GM19467 (cell line): Measurements from ENCODE around the gene VIPAS39.

Source experiments
- ATAC-seq: cut with Tn5 transposase; IDR thresholded peaks from one replicate; pipeline ENCODE4 v1.9.1; 2021; ENCODE audit warnings: mild to moderate bottlenecking, moderate library complexity; ENCODE audit not compliant: unreplicated experiment

VIPAS39 gene

GRCh38 chr14:77457522-77458248 is at the start of gene VIPAS39, which contains the start of gene AHSA1:
TSS of gene VIPAS39 (minus strand) at chr14:77457601. CDS start at chr14:77454102, 3,499 bp downstream.
TSS of gene AHSA1 (plus strand) at chr14:77458093. CDS start at chr14:77458190, 97 bp downstream.
- ATAC-seq, result peak; percentile 87

- no peak for ATAC-seq
Measured at GRCh38 chr14:77505031-77505430, 47.6 kb upstream of the VIPAS39 start.

- ATAC-seq, result no peak
Measured at GRCh38 chr14:77503138-77503537, 45.7 kb upstream of the VIPAS39 start.

GRCh38 chr14:77502109-77502782 is 44.8 kb upstream of the VIPAS39 start:
- ATAC-seq, result no peak

GRCh38 chr14:77498984-77499527 is 41.7 kb upstream of the VIPAS39 start:
- ATAC-seq, result peak; percentile 28

- ATAC-seq, result peak; percentile 51
Measured at GRCh38 chr14:77498120-77498979, 40.9 kb upstream of the VIPAS39 start, which contains the start of gene ISM2. TSS of gene ISM2 (minus strand) at chr14:77498816. CDS start at chr14:77498793, 23 bp downstream.

- no peak for ATAC-seq
Measured at GRCh38 chr14:77495334-77495733, 37.9 kb upstream of the VIPAS39 start.

- ATAC-seq, result no peak
Measured at GRCh38 chr14:77491056-77491455, 33.7 kb upstream of the VIPAS39 start.

- ATAC-seq, result no peak
Measured at GRCh38 chr14:77490347-77490986, 33.1 kb upstream of the VIPAS39 start.

- ATAC-seq, result no peak
Measured at GRCh38 chr14:77489041-77489440, 31.6 kb upstream of the VIPAS39 start.

GRCh38 chr14:77488558-77488957 is 31.2 kb upstream of the VIPAS39 start:
- no peak for ATAC-seq

- no peak for ATAC-seq
Measured at GRCh38 chr14:77485901-77486678, 28.7 kb upstream of the VIPAS39 start.

- no peak for ATAC-seq
Measured at GRCh38 chr14:77485256-77485655, 27.9 kb upstream of the VIPAS39 start.

GRCh38 chr14:77482422-77482821 is 25.0 kb upstream of the VIPAS39 start:
- no peak for ATAC-seq

GRCh38 chr14:77478796-77479195 is 21.4 kb upstream of the VIPAS39 start:
- ATAC-seq, result peak; percentile 76

GRCh38 chr14:77478029-77478428 is 20.6 kb upstream of the VIPAS39 start:
- no peak for ATAC-seq

GRCh38 chr14:77475432-77476115 is 18.2 kb upstream of the VIPAS39 start:
- ATAC-seq, result no peak

- ATAC-seq, result no peak
Measured at GRCh38 chr14:77474479-77475177, 17.2 kb upstream of the VIPAS39 start.
